DND-41 (cell line): ENCODE measurements around the gene TELO2.

Experiments
- ATAC-seq: fragments of 200-7000 bp; cut with Tn5 transposase; 3 replicates; pipeline ENCODE4 v1.9.1; 2021; ENCODE audit warnings: low read depth; ENCODE audit not compliant: insufficient read depth
- DNase-seq: peaks from one replicate; pipeline ENCODE4 v3.0.0-alpha.2; 2020
- H2AFZ ChIP-seq: 2 replicates; pipeline ENCODE4 v1.6.0; 2012; ENCODE audit warnings: low read depth, low read length
- H3K27ac ChIP-seq: 2 replicates; pipeline ENCODE4 v1.5.1; 2012; ENCODE audit warnings: low read length, inconsistent platforms
- H3K27me3 ChIP-seq: fragments of 200-600 bp; sonication (generic); 2 replicates; pipeline ENCODE4 v1.6.0; 2012; ENCODE audit warnings: low read length, mild to moderate bottlenecking, inconsistent platforms; ENCODE audit not compliant: insufficient read depth, poor library complexity
- H3K36me3 ChIP-seq: 2 replicates; pipeline ENCODE4 v1.5.1; 2012; ENCODE audit warnings: low read length, inconsistent platforms; ENCODE audit not compliant: insufficient read depth
- H3K4me1 ChIP-seq: 2 replicates; pipeline ENCODE4 v1.5.1; 2012; ENCODE audit warnings: mild to moderate bottlenecking, low read length; ENCODE audit not compliant: insufficient read depth
- H3K4me2 ChIP-seq: 2 replicates; pipeline ENCODE4 v1.6.0; 2012; ENCODE audit warnings: mild to moderate bottlenecking, moderate library complexity, low read length, inconsistent platforms; ENCODE audit not compliant: insufficient read depth
- H3K4me3 ChIP-seq, 2 experiments: fragments of 200-600 bp in 1 of 2; shearing (Covaris generic) in 1 of 2; 2 replicates each; pipeline ENCODE4 v1.5.1; 2012 to 2016; ENCODE audit warnings: inconsistent platforms in 2 of 2, low read length in 2 of 2, mild to moderate bottlenecking in 2 of 2, low read depth in 1 of 2, moderate library complexity in 1 of 2
- H3K79me2 ChIP-seq: 2 replicates; pipeline ENCODE4 v1.6.0; 2012; ENCODE audit warnings: low read length, inconsistent platforms; ENCODE audit not compliant: insufficient read depth
- H3K9ac ChIP-seq: 2 replicates; pipeline ENCODE4 v1.6.0; 2012; ENCODE audit warnings: low read depth, mild to moderate bottlenecking, inconsistent platforms, low read length, moderate library complexity
- H3K9me3 ChIP-seq: 2 replicates; pipeline ENCODE4 v1.5.1; 2012; ENCODE audit warnings: low read length, moderate library complexity, mild to moderate bottlenecking, inconsistent platforms; ENCODE audit not compliant: insufficient read depth, severe bottlenecking
- H4K20me1 ChIP-seq: 2 replicates; pipeline ENCODE4 v1.6.0; 2012; ENCODE audit warnings: low read length; ENCODE audit not compliant: insufficient read depth
- CTCF ChIP-seq: IDR thresholded peaks from 2 replicates; pipeline ENCODE4 v1.5.1; 2012; ENCODE audit warnings: borderline replicate concordance, low read length, moderate library complexity, mild to moderate bottlenecking; ENCODE audit not compliant: poor library complexity, severe bottlenecking; ENCODE audit errors: extremely low read depth
- EZH2 ChIP-seq: IDR thresholded peaks from 3 replicates; pipeline ENCODE4 v1.6.1; 2012; ENCODE audit warnings: borderline replicate concordance, low read depth, mild to moderate bottlenecking, moderate library complexity, low read length, inconsistent platforms; ENCODE audit not compliant: severe bottlenecking

The TELO2 gene

GRCh38 chr16:1456951-1457350 is 36.2 kb upstream of the TELO2 start:
- TF ChIP-seq CTCF (no peak), EZH2 (no peak)

GRCh38 chr16:1457489-1458245 is 35.5 kb upstream of the TELO2 start:
- peaks cover 76% of the 10 kb centered on the region for H3K36me3 ChIP-seq
- H3K79me2 ChIP-seq, result peaks cover under 1% of the 10 kb centered on the region; the same call in 1 of the 2 replicates

More at GRCh38 chr16:1456951-1457350, 36.2 kb upstream of the TELO2 start:
- H2AFZ ChIP-seq, result no peak overlapping the region
- H3K27me3 ChIP-seq, result no peaks in the 10 kb centered on the region
- H3K4me1 ChIP-seq, result no peaks in the 10 kb centered on the region
- H4K20me1 ChIP-seq, result peaks cover 5% of the 10 kb centered on the region
- no peak overlapping the region for H3K4me2 ChIP-seq
- DNase-seq, result no peak
- no peak overlapping the region for H3K9ac ChIP-seq
- H3K79me2 ChIP-seq, result no peaks in the 10 kb centered on the region
- no peak overlapping the region for H3K27ac ChIP-seq
- H3K36me3 ChIP-seq, result peaks cover 81% of the 10 kb centered on the region
- H3K9me3 ChIP-seq, result no peaks in the 10 kb centered on the region
- no peak for ATAC-seq
- H3K4me3 ChIP-seq, result no peak overlapping the region

GRCh38 chr16:1458336-1458976 is 34.7 kb upstream of the TELO2 start:
- Histone ChIP-seq H3K27me3 (no peaks in the 10 kb centered on the region), H3K9ac (no peak overlapping the region), H2AFZ (no peak overlapping the region), H3K79me2 (peaks cover 5% of the 10 kb centered on the region; the same call in 1 of the 2 replicates), H3K4me3 (no peak overlapping the region), H3K9me3 (no peaks in the 10 kb centered on the region), H3K4me2 (no peak overlapping the region), H3K27ac (no peak overlapping the region), H3K36me3 (peaks cover 75% of the 10 kb centered on the region), H4K20me1 (peaks cover 5% of the 10 kb centered on the region), H3K4me1 (no peaks in the 10 kb centered on the region)
- DNase-seq (no peak), ATAC-seq (no peak)
- TF ChIP-seq CTCF (no peak), EZH2 (no peak)

More at GRCh38 chr16:1457489-1458245, 35.5 kb upstream of the TELO2 start:
- Histone ChIP-seq H3K4me1 (no peaks in the 10 kb centered on the region), H3K9ac (no peak overlapping the region), H4K20me1 (peaks cover 5% of the 10 kb centered on the region), H3K27me3 (no peaks in the 10 kb centered on the region), H3K9me3 (no peaks in the 10 kb centered on the region), H2AFZ (no peak overlapping the region), H3K27ac (no peak overlapping the region), H3K4me3 (no peak overlapping the region), H3K4me2 (no peak overlapping the region)
- DNase-seq (no peak), ATAC-seq (no peak)
- TF ChIP-seq EZH2, result no peak
- no peak for TF ChIP-seq CTCF
